Measurements from ENCODE around the gene POLN. TPM values are rescaled to one million over a fixed set of nuclear protein-coding genes. Genes with fewer than 3 reads are reported as not detected.

The POLN gene
- total RNA-seq, 4 donors from 2014 or later = 0.27 to 2.6 (median 1.4) TPM

DNA sequence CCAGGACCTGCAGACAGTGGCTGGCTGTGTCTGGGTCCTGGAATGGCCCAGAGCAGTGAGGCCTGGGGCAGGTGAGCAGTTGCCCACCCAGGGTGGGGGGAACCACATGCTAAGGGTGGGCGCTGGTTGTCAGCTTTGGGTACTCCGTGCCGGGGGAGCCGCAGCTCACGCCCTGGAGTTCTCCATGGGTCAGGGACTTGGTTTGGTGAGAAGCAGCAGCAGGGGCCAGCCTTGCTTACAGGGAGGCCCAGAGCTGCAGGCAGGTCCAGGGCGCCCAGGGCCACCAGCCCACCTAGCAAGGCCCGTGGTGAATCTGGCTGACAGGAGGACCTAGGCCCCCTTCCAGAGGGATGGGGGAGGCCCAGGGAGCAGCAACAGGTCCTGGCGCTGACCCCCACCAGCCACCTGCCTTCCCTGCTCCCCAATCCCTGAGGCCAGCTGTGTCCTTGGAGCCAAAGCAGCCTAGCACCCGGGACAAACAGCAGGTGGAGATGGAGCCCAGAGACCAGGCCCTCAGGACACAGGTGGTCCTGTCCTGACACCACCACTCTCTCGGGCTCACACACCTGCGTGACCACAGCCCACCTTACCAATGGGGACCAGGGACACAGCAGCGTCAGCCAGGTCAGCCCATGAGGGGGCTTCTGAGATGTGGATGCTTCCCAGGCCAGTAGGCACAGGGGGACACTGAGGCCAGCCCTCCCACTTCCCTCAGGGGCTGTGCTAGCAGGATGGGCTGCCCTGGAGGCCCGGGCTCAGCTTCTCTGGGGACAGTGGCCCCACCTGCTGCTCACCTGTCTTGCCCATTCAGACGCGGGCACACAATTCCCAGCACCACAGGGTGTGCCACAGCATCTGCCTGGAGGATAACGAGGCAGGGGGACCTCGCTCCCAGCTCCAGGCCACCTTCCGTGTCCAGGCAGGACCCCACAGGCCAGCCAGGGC is 16.4 kb upstream of the POLN start:
- Histone ChIP-seq H3K9me3 (no peaks in the 10 kb centered on the region), H3K27ac (peak overlapping the region; percentile 69 to 97 (median 96)), H3K4me3 (no peak overlapping the region), H3K36me3 (peaks cover 0 to 5% (median 0%) of the 10 kb centered on the region in 4 donors), H3K27me3 (no peaks in the 10 kb centered on the region), H3K4me1 (peaks cover 34 to 71% (median 64%) of the 10 kb centered on the region in 4 donors)
- intact Hi-C loops (cut with DNase I; ENCODE audit: low total_unique reads) (no loop called here), in situ Hi-C loops (cut with MboI; ENCODE audit: low pct_ligation_motif_present in 1 of 4, low pct_unique_long_range_greater_than_20kb in 1 of 4, low sequenced_read_pairs in 3 of 4) (no loop called here)
- TF ChIP-seq POLR2A (IDR thresholded peaks at IDR 0.05) (no peak), EP300 (IDR thresholded peaks at IDR 0.05; ENCODE audit: low read depth) (no peak), POLR2AphosphoS5 (IDR thresholded peaks at IDR 0.05) (no peak)
- TF ChIP-seq, protein P1, sequence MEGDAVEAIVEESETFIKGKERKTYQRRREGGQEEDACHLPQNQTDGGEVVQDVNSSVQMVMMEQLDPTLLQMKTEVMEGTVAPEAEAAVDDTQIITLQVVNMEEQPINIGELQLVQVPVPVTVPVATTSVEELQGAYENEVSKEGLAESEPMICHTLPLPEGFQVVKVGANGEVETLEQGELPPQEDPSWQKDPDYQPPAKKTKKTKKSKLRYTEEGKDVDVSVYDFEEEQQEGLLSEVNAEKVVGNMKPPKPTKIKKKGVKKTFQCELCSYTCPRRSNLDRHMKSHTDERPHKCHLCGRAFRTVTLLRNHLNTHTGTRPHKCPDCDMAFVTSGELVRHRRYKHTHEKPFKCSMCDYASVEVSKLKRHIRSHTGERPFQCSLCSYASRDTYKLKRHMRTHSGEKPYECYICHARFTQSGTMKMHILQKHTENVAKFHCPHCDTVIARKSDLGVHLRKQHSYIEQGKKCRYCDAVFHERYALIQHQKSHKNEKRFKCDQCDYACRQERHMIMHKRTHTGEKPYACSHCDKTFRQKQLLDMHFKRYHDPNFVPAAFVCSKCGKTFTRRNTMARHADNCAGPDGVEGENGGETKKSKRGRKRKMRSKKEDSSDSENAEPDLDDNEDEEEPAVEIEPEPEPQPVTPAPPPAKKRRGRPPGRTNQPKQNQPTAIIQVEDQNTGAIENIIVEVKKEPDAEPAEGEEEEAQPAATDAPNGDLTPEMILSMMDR (IDR thresholded peaks at IDR 0.05) = no peak
- WGBS, 2 donors (ENCODE audit: low coverage in 1 of 2) = 86% methylated on average over 11 of the region's 18 CpGs; no CpG with 5 or more reads in 1 of the 2 donors
- DNase-seq = peak; percentile 7

- peaks cover 0 to 5% (median 0%) of the 10 kb centered on the region in 4 donors for H3K36me3 ChIP-seq
- no peaks in the 10 kb centered on the region for H3K9me3 ChIP-seq
- in situ Hi-C loops (cut with MboI; ENCODE audit: low pct_ligation_motif_present in 1 of 4, low pct_unique_long_range_greater_than_20kb in 1 of 4, low sequenced_read_pairs in 3 of 4) = no loop called here
- no peaks in the 10 kb centered on the region for H3K27me3 ChIP-seq
- H3K27ac ChIP-seq = peak overlapping the region; percentile 69 to 97 (median 83)
- peak; percentile 8 for DNase-seq
- no peak for TF ChIP-seq EP300 (IDR thresholded peaks at IDR 0.05; ENCODE audit: low read depth)
- no peak for TF ChIP-seq POLR2AphosphoS5 (IDR thresholded peaks at IDR 0.05)
- no peak for TF ChIP-seq POLR2A (IDR thresholded peaks at IDR 0.05)
- TF ChIP-seq, protein P1 (IDR thresholded peaks at IDR 0.05) = no peak
- 85% methylated on average over 13 of the region's 14 CpGs; no CpG with 5 or more reads in 1 of the 2 donors for WGBS, 2 donors (ENCODE audit: low coverage in 1 of 2)
- intact Hi-C loops (cut with DNase I; ENCODE audit: low total_unique reads) = no loop called here
- no peak overlapping the region for H3K4me3 ChIP-seq
- H3K4me1 ChIP-seq = peaks cover 29 to 62% (median 58%) of the 10 kb centered on the region in 4 donors
Measured at GRCh38 chr4:2257361-2258081, 15.6 kb upstream of the POLN start.

DNA sequence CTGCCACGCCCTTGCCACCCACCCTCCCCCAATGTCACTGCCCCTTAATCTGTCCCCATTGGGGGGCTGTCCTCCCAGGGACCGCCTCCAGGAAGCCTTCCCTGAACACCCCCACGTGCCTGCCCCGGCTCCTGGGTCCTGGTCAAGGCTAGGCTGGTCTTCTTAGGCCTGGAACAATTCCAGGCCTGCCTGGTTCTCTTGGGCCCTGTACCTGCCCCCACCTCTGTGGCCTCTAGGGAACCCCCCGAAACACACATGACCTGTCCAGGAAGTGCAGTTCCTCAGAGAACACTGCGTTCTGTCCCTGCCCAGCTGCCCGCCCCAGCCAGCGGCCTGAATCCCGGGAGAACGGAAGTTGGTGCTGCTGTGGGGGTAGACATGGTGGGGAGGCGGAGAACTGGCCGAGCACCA is 14.9 kb upstream of the POLN start:
- H3K4me1 ChIP-seq = peaks cover 29 to 61% (median 58%) of the 10 kb centered on the region in 4 donors
- H3K9me3 ChIP-seq = no peaks in the 10 kb centered on the region
- H3K4me3 ChIP-seq = no peak overlapping the region
- 79% methylated on average over 12 of the region's 12 CpGs; no CpG with 5 or more reads in 1 of the 2 donors for WGBS, 2 donors (ENCODE audit: low coverage in 1 of 2)
- TF ChIP-seq, protein P1 (IDR thresholded peaks at IDR 0.05) = no peak
- TF ChIP-seq POLR2AphosphoS5 (IDR thresholded peaks at IDR 0.05) = peak in 1 of 3 donors; percentile 34
- intact Hi-C loops (cut with DNase I; ENCODE audit: low total_unique reads) = no loop called here
- H3K27ac ChIP-seq = peak overlapping the region; percentile 69 to 97 (median 83)
- peak; percentile 19 for DNase-seq
- peaks cover 0 to 5% (median 0%) of the 10 kb centered on the region in 4 donors for H3K36me3 ChIP-seq
- in situ Hi-C loops (cut with MboI; ENCODE audit: low pct_ligation_motif_present in 1 of 4, low pct_unique_long_range_greater_than_20kb in 1 of 4, low sequenced_read_pairs in 3 of 4) = no loop called here
- H3K27me3 ChIP-seq = no peaks in the 10 kb centered on the region

Data from transverse colon (tissue), 4 donors.